ENCODE measurements around the gene JPH3. TPM values are rescaled to one million over a fixed set of nuclear protein-coding genes. Genes with fewer than 3 reads are reported as not detected.

Gene JPH3
- total RNA-seq, 4 donors from 2014 or later: 0.22 to 1.1 (median 0.29) TPM; not detected in 1

GRCh38 chr16:87706278-87707000 is 104.1 kb downstream of the JPH3 start:
- Histone ChIP-seq H3K4me1 (peaks cover 18 to 23% of the 10 kb centered on the region in 2 donors), H3K36me3 (peaks cover 3 to 5% of the 10 kb centered on the region in 2 donors), H3K9me3 (no peaks in the 10 kb centered on the region), H3K27ac (no peak overlapping the region), H3K27me3 (no peaks in the 10 kb centered on the region), H3K4me3 (replicated peaks in 1 of 3) (no peak overlapping the region)
- TF ChIP-seq CTCF (IDR thresholded peaks at IDR 0.05) (no peak), POLR2A (IDR thresholded peaks at IDR 0.05) (no peak)
- peak; percentile 65 to 70 for DNase-seq
- intact Hi-C loops (cut with DNase I): no loop called here
- 52 to 57% methylated on average over 11 to 14 of the region's 28 CpGs for WGBS, 2 donors

GRCh38 chr16:87707097-87707496 is 104.8 kb downstream of the JPH3 start:
- WGBS, 2 donors: 89 to 90% methylated on average over 10 to 15 of the region's 17 CpGs
- H3K9me3 ChIP-seq: no peaks in the 10 kb centered on the region
- no peak overlapping the region for H3K4me3 ChIP-seq (replicated peaks in 1 of 3)
- no peak for TF ChIP-seq POLR2A (IDR thresholded peaks at IDR 0.05)
- no peak for TF ChIP-seq CTCF (IDR thresholded peaks at IDR 0.05)
- no peak overlapping the region for H3K27ac ChIP-seq
- peaks cover 3 to 5% of the 10 kb centered on the region in 2 donors for H3K36me3 ChIP-seq
- DNase-seq: no peak
- intact Hi-C loops (cut with DNase I): no loop called here
- H3K4me1 ChIP-seq: peaks cover 19 to 25% of the 10 kb centered on the region in 2 donors
- no peaks in the 10 kb centered on the region for H3K27me3 ChIP-seq

GRCh38 chr16:87707714-87708580 is 105.6 kb downstream of the JPH3 start:
- Histone ChIP-seq H3K27me3 (no peaks in the 10 kb centered on the region), H3K4me1 (peaks cover 19 to 25% of the 10 kb centered on the region in 2 donors), H3K9me3 (no peaks in the 10 kb centered on the region), H3K36me3 (no peaks in the 10 kb centered on the region), H3K27ac (no peak overlapping the region), H3K4me3 (replicated peaks in 1 of 3) (no peak overlapping the region)
- WGBS, 2 donors: 93 to 96% methylated on average over 44 to 45 of the region's 45 CpGs
- intact Hi-C loops (cut with DNase I): no loop called here
- DNase-seq: no peak
- TF ChIP-seq POLR2A (IDR thresholded peaks at IDR 0.05): no peak
- TF ChIP-seq CTCF (IDR thresholded peaks at IDR 0.05): no peak

- TF ChIP-seq POLR2A (IDR thresholded peaks at IDR 0.05) (no peak), CTCF (IDR thresholded peaks at IDR 0.05) (no peak)
- 97 to 98% methylated on average over 18 to 36 of the region's 49 CpGs for WGBS, 2 donors
- Histone ChIP-seq H3K27me3 (no peaks in the 10 kb centered on the region), H3K27ac (no peak overlapping the region), H3K9me3 (no peaks in the 10 kb centered on the region), H3K36me3 (peaks cover 0 to 3% of the 10 kb centered on the region in 2 donors), H3K4me1 (peaks cover 19 to 25% of the 10 kb centered on the region in 2 donors), H3K4me3 (replicated peaks in 1 of 3) (no peak overlapping the region)
- intact Hi-C loops (cut with DNase I): no loop called here
- DNase-seq: no peak
Observed at GRCh38 chr16:87708881-87709638, 106.8 kb downstream of the JPH3 start.
